GM12878 (cell line): ENCODE measurements around the gene FUBP3. TPM values are rescaled to one million over a fixed set of nuclear protein-coding genes. Genes with fewer than 3 reads are reported as not detected.

Experiments used
- ATAC-seq: fragments of 200-7000 bp; cut with Tn5 transposase; 3 replicates; pipeline ENCODE4 v1.9.1; 2020; ENCODE audit warnings: mild to moderate bottlenecking, moderate library complexity
- BruUV-seq: library from RNA; stranded (reverse); fragments of 400-500 nt; replicated peaks from 2 replicates; lab custom pipeline; 2021; lab: Mats Ljungman, UMichigan
- CTCF ChIA-PET: fragments of 300-600 bp; sonication (Branson Sonifier 250); formaldehyde crosslinking; extraction: SDS; loops from one replicate; lab custom pipeline; 2021; ENCODE audit warnings: inconsistent platforms; lab: Yijun Ruan, JAX
- POLR2A ChIA-PET: fragments of 350-600 bp; formaldehyde crosslinking; extraction: SDS; loops from one replicate; lab custom pipeline; 2021; ENCODE audit warnings: inconsistent platforms; lab: Charles Lee
- RAD21 ChIA-PET: fragments of 300-600 bp; sonication (Branson Sonifier 250); formaldehyde crosslinking; loops from one replicate; lab custom pipeline; 2023; ENCODE audit warnings: antibody characterized with exemption; ENCODE audit not compliant: unreplicated experiment; lab: Charles Lee
- SMC1A ChIA-PET: fragments of 300-600 bp; sonication (Branson Sonifier 250); formaldehyde crosslinking; loops from one replicate; lab custom pipeline; 2023; ENCODE audit not compliant: unreplicated experiment, uncharacterized antibody; lab: Charles Lee
- DNase-seq: peaks from one replicate; pipeline ENCODE4 v3.0.0-alpha.2; 2011; ENCODE audit warnings: low read depth, low spot score
- FAIRE-seq: peaks from 3 replicates; lab custom pipeline; 2011; peaks lifted over from hg19 to GRCh38; lab: Jason Lieb, UNC
- H2AFZ ChIP-seq: 2 replicates; pipeline ENCODE4 v1.6.0; 2011; ENCODE audit warnings: low read depth, low read length, control low read depth; ENCODE audit not compliant: control insufficient read depth
- H3K27ac ChIP-seq: 2 replicates; pipeline ENCODE4 v1.5.1; 2011; ENCODE audit warnings: control low read depth; ENCODE audit not compliant: control insufficient read depth, insufficient read depth
- H3K27me3 ChIP-seq, 2 experiments: replicated peaks in 1 of 2; 2 replicates each; pipeline versions ENCODE4 v1.6.0 to v1.6.1; 2011; ENCODE audit warnings: low read length in 1 of 2; ENCODE audit not compliant: control insufficient read depth in 2 of 2, insufficient read depth in 2 of 2
- H3K36me3 ChIP-seq, 2 experiments: 2 replicates each; pipeline ENCODE4 v1.5.1; 2011; ENCODE audit warnings: low read length in 1 of 2; ENCODE audit not compliant: control insufficient read depth in 2 of 2, insufficient read depth in 2 of 2
- H3K4me1 ChIP-seq: 2 replicates; pipeline ENCODE4 v1.6.1; 2011; ENCODE audit warnings: mild to moderate bottlenecking, low read length, moderate library complexity, mixed read lengths; ENCODE audit not compliant: control insufficient read depth, insufficient read depth
- H3K4me2 ChIP-seq: 2 replicates; pipeline ENCODE4 v1.6.0; 2011; ENCODE audit warnings: control low read depth; ENCODE audit not compliant: control insufficient read depth, insufficient read depth
- H3K4me3 ChIP-seq: fragments of 200-600 bp; sonication (generic); 2 replicates; pipeline ENCODE4 v1.5.1; 2016
- H3K79me2 ChIP-seq: 2 replicates; pipeline ENCODE4 v1.6.0; 2011; ENCODE audit warnings: low read length; ENCODE audit not compliant: control insufficient read depth, insufficient read depth
- H3K9ac ChIP-seq: 2 replicates; pipeline ENCODE4 v1.8.0; 2011; ENCODE audit warnings: low read length, control low read depth, mixed read lengths; ENCODE audit not compliant: control insufficient read depth, insufficient read depth
- H3K9me3 ChIP-seq: replicated peaks from 3 replicates; pipeline ENCODE4 v1.5.1; 2011; ENCODE audit warnings: mild to moderate bottlenecking, low read length; ENCODE audit not compliant: control insufficient read depth, insufficient read depth
- H4K20me1 ChIP-seq: 2 replicates; pipeline ENCODE4 v1.6.0; 2011; ENCODE audit not compliant: control insufficient read depth, insufficient read depth
- CHD4 ChIP-seq: fragments of 200-600 bp; sonication (generic); IDR thresholded peaks from 2 replicates; pipeline ENCODE4 v1.6.1; 2016; ENCODE audit warnings: mild to moderate bottlenecking
- FOS ChIP-seq: IDR thresholded peaks from 3 replicates; pipeline ENCODE4 v1.6.1; 2011; ENCODE audit warnings: borderline replicate concordance; ENCODE audit not compliant: insufficient read length; ENCODE audit errors: extremely low read depth
- HDAC2 ChIP-seq: fragments of 200-600 bp; sonication (generic); IDR thresholded peaks from 2 replicates; pipeline ENCODE4 v1.6.1; 2017
- IKZF2 ChIP-seq, 2 experiments: fragments of 450-650 bp; IDR thresholded peaks; 2 replicates each; pipeline ENCODE4 v1.6.1; 2017; ENCODE audit warnings: mild to moderate bottlenecking in 2 of 2, moderate library complexity in 2 of 2
- JUNB ChIP-seq: IDR thresholded peaks from 2 replicates; pipeline ENCODE4 v1.6.1; 2016; ENCODE audit warnings: antibody characterized with exemption, mild to moderate bottlenecking
- NBN ChIP-seq: fragments of 450-650 bp; IDR thresholded peaks from 2 replicates; pipeline ENCODE4 v1.6.1; 2016
- NRF1 ChIP-seq: conservative IDR thresholded peaks from 2 replicates; pipeline ENCODE4 v1.6.1; 2011; ENCODE audit warnings: mild to moderate bottlenecking, low read depth, low read length, improper control_type of control experiment
- RB1 ChIP-seq: fragments of 450-650 bp; formaldehyde crosslinking; IDR thresholded peaks from 2 replicates; pipeline ENCODE4 v1.6.1; 2017; ENCODE audit warnings: mild to moderate bottlenecking, borderline replicate concordance
- SREBF1 ChIP-seq: IDR thresholded peaks from 2 replicates; pipeline ENCODE4 v1.6.1; 2012; ENCODE audit warnings: mild to moderate bottlenecking, low read length
- ZNF24 ChIP-seq: fragments of 450-650 bp; IDR thresholded peaks from 2 replicates; pipeline ENCODE4 v1.6.1; 2017; ENCODE audit warnings: antibody characterized with exemption, mild to moderate bottlenecking
- WGBS: methylation state at CpG from one replicate; pipeline ENCODE4 v1.1.6; 2016; ENCODE audit warnings: low lambda C conversion rate; ENCODE audit not compliant: insufficient replicate concordance, insufficient coverage; ENCODE audit errors: missing lambda C conversion rate; 5-methylcytosine and 5-hydroxymethylcytosine counted together
- in situ Hi-C: fragments of 300-500 bp; cut with MboI; formaldehyde crosslinking; loops from 9 replicates; pipeline ENCODE4 v1.14.3; 2018; ENCODE audit warnings: mixed read lengths
- intact Hi-C: fragments of 100-400 bp; cut with micrococcal nuclease; formaldehyde crosslinking; loops from one replicate; pipeline ENCODE4 v1.14.2; 2022; ENCODE audit not compliant: unreplicated experiment
- polyA plus RNA-seq, 11 experiments: library from polyadenylated mRNA; depleted of rRNA in 4 of 11; unstranded in 6 of 11; stranded (reverse) in 5 of 11; fragments of >200 nt; fragmentation: Nextera tagmentation in 4 of 11; fragmentation: Illumina TruSeq in 1 of 11; extraction: Ambion mirVana in 4 of 11; extraction: Trizol in 1 of 11; gene quantifications; 1 replicate in 1 of 11; 2 replicates in 10 of 11; pipeline versions ENCODE4 v1.2.1 to v1.2.3, GENCODE V29; 2011 to 2016; ENCODE audit warnings: inconsistent platforms in 2 of 11, missing spikeins in 2 of 11, low read depth in 1 of 11
- total RNA-seq, 4 experiments: library from RNA; depleted of rRNA in 3 of 4; stranded (reverse); fragments of >200 nt in 3 of 4; fragmentation: Illumina TruSeq in 1 of 4; extraction: Trizol in 1 of 4; gene quantifications; 2 replicates each; pipeline versions ENCODE4 v1.2.1 to v1.2.3, GENCODE V29; 2013 to 2021
- TF ChIP-seq, protein P1 (sequence below): fragments of 450-650 bp; IDR thresholded peaks from 2 replicates; pipeline ENCODE4 v1.6.1; 2017; ENCODE audit warnings: low read depth, mild to moderate bottlenecking, moderate library complexity
- TF ChIP-seq, protein P2 (sequence below): IDR thresholded peaks from 2 replicates; pipeline ENCODE4 v1.6.1; 2011; ENCODE audit warnings: low read depth, mild to moderate bottlenecking, low read length, moderate library complexity, borderline replicate concordance; ENCODE audit errors: extremely low read depth
- TF ChIP-seq, protein P3 (sequence below): fragments of 450-650 bp; IDR thresholded peaks from 2 replicates; pipeline ENCODE4 v1.6.1; 2017; ENCODE audit warnings: antibody characterized with exemption, mild to moderate bottlenecking, moderate library complexity
- TF ChIP-seq, protein P4 (sequence below): fragments of 450-650 bp; formaldehyde crosslinking; IDR thresholded peaks from 2 replicates; pipeline ENCODE4 v1.5.0; 2022; ENCODE audit warnings: mild to moderate bottlenecking, missing genetic modification characterization

The FUBP3 gene
- total and polyA plus RNA-seq, 10 of the 15 experiments (the other 5 are each of a cell fraction or from before 2014, with no cell fraction given): 2.4 to 49.4 (median 37.2) TPM

DNA sequence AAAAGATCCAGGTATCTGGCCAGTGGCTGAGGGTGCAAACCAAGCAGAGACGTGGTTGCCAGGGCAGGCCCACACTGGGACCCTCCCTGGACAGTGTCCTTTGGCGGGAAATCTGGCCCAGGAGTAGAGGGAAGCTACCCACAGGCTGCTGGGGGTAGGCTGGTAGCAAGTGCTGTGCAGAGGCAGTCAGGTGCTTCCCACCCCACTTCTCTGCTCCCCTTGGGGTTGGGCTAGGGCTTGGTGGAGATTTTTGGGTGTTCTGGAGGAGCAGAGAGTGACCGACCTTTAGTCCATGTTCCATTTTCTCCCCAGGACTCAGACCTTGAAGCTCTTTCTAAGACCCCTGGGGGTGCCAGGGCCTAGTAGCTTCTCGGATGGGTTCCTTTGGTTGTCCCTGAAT is 90.6 kb downstream of the FUBP3 start (continued):
- TF ChIP-seq FOS (no peak), NRF1 (no peak), NBN (no peak), SREBF1 (no peak), RB1 (no peak), ZNF24 (no peak), CHD4 (no peak), HDAC2 (no peak), JUNB (no peak)
- TF ChIP-seq, protein P1, sequence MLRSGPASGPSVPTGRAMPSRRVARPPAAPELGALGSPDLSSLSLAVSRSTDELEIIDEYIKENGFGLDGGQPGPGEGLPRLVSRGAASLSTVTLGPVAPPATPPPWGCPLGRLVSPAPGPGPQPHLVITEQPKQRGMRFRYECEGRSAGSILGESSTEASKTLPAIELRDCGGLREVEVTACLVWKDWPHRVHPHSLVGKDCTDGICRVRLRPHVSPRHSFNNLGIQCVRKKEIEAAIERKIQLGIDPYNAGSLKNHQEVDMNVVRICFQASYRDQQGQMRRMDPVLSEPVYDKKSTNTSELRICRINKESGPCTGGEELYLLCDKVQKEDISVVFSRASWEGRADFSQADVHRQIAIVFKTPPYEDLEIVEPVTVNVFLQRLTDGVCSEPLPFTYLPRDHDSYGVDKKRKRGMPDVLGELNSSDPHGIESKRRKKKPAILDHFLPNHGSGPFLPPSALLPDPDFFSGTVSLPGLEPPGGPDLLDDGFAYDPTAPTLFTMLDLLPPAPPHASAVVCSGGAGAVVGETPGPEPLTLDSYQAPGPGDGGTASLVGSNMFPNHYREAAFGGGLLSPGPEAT: no peak

DNA sequence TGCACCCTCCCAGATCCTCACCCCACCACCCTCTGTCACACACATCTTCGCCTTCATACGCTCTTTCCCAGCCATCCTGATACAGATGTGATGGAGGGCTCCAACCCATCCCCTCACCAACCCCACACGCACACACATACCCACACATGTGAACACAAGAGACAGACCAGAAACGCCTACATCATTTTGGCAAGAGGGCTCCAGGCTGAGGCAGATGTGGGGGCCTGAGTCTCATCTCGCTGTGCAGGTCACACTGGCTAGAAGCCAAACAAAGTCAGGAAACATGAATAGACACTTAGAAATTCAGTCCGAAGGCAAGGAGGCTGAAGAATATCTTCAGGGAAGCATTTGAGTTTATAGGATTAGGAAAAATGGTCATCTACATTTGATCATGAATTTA is 91.3 kb downstream of the FUBP3 start:
- WGBS: 31% methylated on average over 6 of the region's 6 CpGs
- Histone ChIP-seq H3K4me2 (no peak overlapping the region), H3K9me3 (no peaks in the 10 kb centered on the region), H3K4me3 (no peak overlapping the region), H3K79me2 (no peaks in the 10 kb centered on the region), H3K27ac (no peak overlapping the region), H4K20me1 (no peaks in the 10 kb centered on the region), H2AFZ (no peak overlapping the region), H3K4me1 (no peaks in the 10 kb centered on the region), H3K36me3 (no peaks in the 10 kb centered on the region), H3K27me3 (peaks cover 0 to 9% of the 10 kb centered on the region in 2 experiments), H3K9ac (no peak overlapping the region)
- CTCF ChIA-PET: interaction anchor here (1.2 kb wide), 1 partner anchor 14 kb away, joined by 3 read pairs; no protein-coding TSS in a partner anchor
- DNase-seq: no peak
- SMC1A ChIA-PET: no interaction called here
- in situ Hi-C loops (no loop called here), intact Hi-C loops (no loop called here)
- no peak for FAIRE-seq
- RAD21 ChIA-PET: no interaction called here
- POLR2A ChIA-PET: no interaction called here
- no peak for ATAC-seq
- no TSS peak for BruUV-seq
- no peak for TF ChIP-seq IKZF2 (IDR thresholded peaks at IDR 0.05)
- TF ChIP-seq, protein P2, sequence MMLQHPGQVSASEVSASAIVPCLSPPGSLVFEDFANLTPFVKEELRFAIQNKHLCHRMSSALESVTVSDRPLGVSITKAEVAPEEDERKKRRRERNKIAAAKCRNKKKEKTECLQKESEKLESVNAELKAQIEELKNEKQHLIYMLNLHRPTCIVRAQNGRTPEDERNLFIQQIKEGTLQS: no peak
- TF ChIP-seq, protein P3, sequence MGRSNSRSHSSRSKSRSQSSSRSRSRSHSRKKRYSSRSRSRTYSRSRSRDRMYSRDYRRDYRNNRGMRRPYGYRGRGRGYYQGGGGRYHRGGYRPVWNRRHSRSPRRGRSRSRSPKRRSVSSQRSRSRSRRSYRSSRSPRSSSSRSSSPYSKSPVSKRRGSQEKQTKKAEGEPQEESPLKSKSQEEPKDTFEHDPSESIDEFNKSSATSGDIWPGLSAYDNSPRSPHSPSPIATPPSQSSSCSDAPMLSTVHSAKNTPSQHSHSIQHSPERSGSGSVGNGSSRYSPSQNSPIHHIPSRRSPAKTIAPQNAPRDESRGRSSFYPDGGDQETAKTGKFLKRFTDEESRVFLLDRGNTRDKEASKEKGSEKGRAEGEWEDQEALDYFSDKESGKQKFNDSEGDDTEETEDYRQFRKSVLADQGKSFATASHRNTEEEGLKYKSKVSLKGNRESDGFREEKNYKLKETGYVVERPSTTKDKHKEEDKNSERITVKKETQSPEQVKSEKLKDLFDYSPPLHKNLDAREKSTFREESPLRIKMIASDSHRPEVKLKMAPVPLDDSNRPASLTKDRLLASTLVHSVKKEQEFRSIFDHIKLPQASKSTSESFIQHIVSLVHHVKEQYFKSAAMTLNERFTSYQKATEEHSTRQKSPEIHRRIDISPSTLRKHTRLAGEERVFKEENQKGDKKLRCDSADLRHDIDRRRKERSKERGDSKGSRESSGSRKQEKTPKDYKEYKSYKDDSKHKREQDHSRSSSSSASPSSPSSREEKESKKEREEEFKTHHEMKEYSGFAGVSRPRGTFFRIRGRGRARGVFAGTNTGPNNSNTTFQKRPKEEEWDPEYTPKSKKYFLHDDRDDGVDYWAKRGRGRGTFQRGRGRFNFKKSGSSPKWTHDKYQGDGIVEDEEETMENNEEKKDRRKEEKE: no peak
- TF ChIP-seq, protein P4, sequence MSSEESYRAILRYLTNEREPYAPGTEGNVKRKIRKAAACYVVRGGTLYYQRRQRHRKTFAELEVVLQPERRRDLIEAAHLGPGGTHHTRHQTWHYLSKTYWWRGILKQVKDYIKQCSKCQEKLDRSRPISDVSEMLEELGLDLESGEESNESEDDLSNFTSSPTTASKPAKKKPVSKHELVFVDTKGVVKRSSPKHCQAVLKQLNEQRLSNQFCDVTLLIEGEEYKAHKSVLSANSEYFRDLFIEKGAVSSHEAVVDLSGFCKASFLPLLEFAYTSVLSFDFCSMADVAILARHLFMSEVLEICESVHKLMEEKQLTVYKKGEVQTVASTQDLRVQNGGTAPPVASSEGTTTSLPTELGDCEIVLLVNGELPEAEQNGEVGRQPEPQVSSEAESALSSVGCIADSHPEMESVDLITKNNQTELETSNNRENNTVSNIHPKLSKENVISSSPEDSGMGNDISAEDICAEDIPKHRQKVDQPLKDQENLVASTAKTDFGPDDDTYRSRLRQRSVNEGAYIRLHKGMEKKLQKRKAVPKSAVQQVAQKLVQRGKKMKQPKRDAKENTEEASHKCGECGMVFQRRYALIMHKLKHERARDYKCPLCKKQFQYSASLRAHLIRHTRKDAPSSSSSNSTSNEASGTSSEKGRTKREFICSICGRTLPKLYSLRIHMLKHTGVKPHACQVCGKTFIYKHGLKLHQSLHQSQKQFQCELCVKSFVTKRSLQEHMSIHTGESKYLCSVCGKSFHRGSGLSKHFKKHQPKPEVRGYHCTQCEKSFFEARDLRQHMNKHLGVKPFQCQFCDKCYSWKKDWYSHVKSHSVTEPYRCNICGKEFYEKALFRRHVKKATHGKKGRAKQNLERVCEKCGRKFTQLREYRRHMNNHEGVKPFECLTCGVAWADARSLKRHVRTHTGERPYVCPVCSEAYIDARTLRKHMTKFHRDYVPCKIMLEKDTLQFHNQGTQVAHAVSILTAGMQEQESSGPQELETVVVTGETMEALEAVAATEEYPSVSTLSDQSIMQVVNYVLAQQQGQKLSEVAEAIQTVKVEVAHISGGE (CRISPR knock-in tag): no peak
